Activated CD4-positive, alpha-beta T cell treated with anti-CD3 and anti-CD28 coated beads for 48 hours (primary cell): Measurements from ENCODE around the gene MGMT.

Experiments
- DNase-seq: peaks from one replicate; pipeline ENCODE4 v3.0.0-alpha.2; 2020

The MGMT gene

GRCh38 chr10:129459762-129460539 lies 7.1 kb upstream of the MGMT start:
- no peak for DNase-seq

GRCh38 chr10:129462257-129462795 lies 4.7 kb upstream of the MGMT start:
- no peak for DNase-seq

- DNase-seq, result no peak
Observed at GRCh38 chr10:129464251-129464650, 2.8 kb upstream of the MGMT start.

GRCh38 chr10:129465796-129466702 lies 992 bp upstream of the MGMT start:
- DNase-seq, result peak; percentile 8

- no peak for DNase-seq
Observed at GRCh38 chr10:129467359-129468064, 471 bp downstream of the MGMT start.

GRCh38 chr10:129468187-129468586 lies 1.1 kb downstream of the MGMT start:
- DNase-seq, result no peak

- DNase-seq, result no peak
Observed at GRCh38 chr10:129470103-129470851, 3.2 kb downstream of the MGMT start.

GRCh38 chr10:129471447-129472175 lies 4.6 kb downstream of the MGMT start:
- no peak for DNase-seq

GRCh38 chr10:129472696-129473555 lies 5.9 kb downstream of the MGMT start:
- no peak for DNase-seq

- no peak for DNase-seq
Observed at GRCh38 chr10:129474642-129475041, 7.6 kb downstream of the MGMT start.

- DNase-seq, result no peak
Observed at GRCh38 chr10:129476431-129476830, 9.4 kb downstream of the MGMT start.

GRCh38 chr10:129477051-129477450 lies 10.0 kb downstream of the MGMT start:
- no peak for DNase-seq

GRCh38 chr10:129481641-129482040 lies 14.6 kb downstream of the MGMT start:
- DNase-seq, result no peak

GRCh38 chr10:129483430-129484010 lies 16.5 kb downstream of the MGMT start:
- DNase-seq, result no peak

GRCh38 chr10:129486805-129487204 lies 19.8 kb downstream of the MGMT start:
- DNase-seq, result no peak

GRCh38 chr10:129491123-129491734 lies 24.2 kb downstream of the MGMT start:
- DNase-seq, result no peak

- DNase-seq, result no peak
Observed at GRCh38 chr10:129494176-129494575, 27.1 kb downstream of the MGMT start.

- DNase-seq, result no peak
Observed at GRCh38 chr10:129494740-129495139, 27.7 kb downstream of the MGMT start.

- DNase-seq, result no peak
Observed at GRCh38 chr10:129495256-129495655, 28.2 kb downstream of the MGMT start.

- DNase-seq, result no peak
Observed at GRCh38 chr10:129495698-129496097, 28.7 kb downstream of the MGMT start.
